GM19372 (cell line): ENCODE results near the gene CD180.

Experiments used
- ATAC-seq: cut with Tn5 transposase; IDR thresholded peaks from one replicate; pipeline ENCODE4 v1.9.1; 2021; ENCODE audit warnings: mild to moderate bottlenecking, low read depth, moderate library complexity; ENCODE audit not compliant: unreplicated experiment

CD180 gene

GRCh38 chr5:67163863-67164595 is 32.6 kb downstream of the CD180 start:
- no peak for ATAC-seq

GRCh38 chr5:67163231-67163756 is 33.3 kb downstream of the CD180 start:
- ATAC-seq = no peak

- no peak for ATAC-seq
Observed at GRCh38 chr5:67161767-67162166, 34.8 kb downstream of the CD180 start.

GRCh38 chr5:67160985-67161384 is 35.6 kb downstream of the CD180 start:
- ATAC-seq = no peak

- no peak for ATAC-seq
Observed at GRCh38 chr5:67160272-67160671, 36.3 kb downstream of the CD180 start.

- no peak for ATAC-seq
Observed at GRCh38 chr5:67156976-67157583, 39.5 kb downstream of the CD180 start.

GRCh38 chr5:67154556-67155206 is 41.9 kb downstream of the CD180 start:
- ATAC-seq = no peak

GRCh38 chr5:67153292-67153691 is 43.3 kb downstream of the CD180 start:
- no peak for ATAC-seq

GRCh38 chr5:67152400-67152799 is 44.2 kb downstream of the CD180 start:
- ATAC-seq = no peak

GRCh38 chr5:67149951-67150523 is 46.6 kb downstream of the CD180 start:
- ATAC-seq = no peak

GRCh38 chr5:67149057-67149950 is 47.3 kb downstream of the CD180 start:
- ATAC-seq = no peak

GRCh38 chr5:67147760-67148159 is 48.8 kb downstream of the CD180 start:
- no peak for ATAC-seq

- ATAC-seq = no peak
Observed at GRCh38 chr5:67146981-67147380, 49.6 kb downstream of the CD180 start.

- no peak for ATAC-seq
Observed at GRCh38 chr5:67146574-67146973, 50.0 kb downstream of the CD180 start.

GRCh38 chr5:67144183-67144639 is 52.4 kb downstream of the CD180 start:
- ATAC-seq = no peak

- ATAC-seq = no peak
Observed at GRCh38 chr5:67143549-67143948, 53.0 kb downstream of the CD180 start.

GRCh38 chr5:67142816-67143215 is 53.8 kb downstream of the CD180 start:
- no peak for ATAC-seq

GRCh38 chr5:67141644-67142043 is 55.0 kb downstream of the CD180 start:
- no peak for ATAC-seq

GRCh38 chr5:67140413-67140812 is 56.2 kb downstream of the CD180 start:
- ATAC-seq = no peak

- ATAC-seq = no peak
Observed at GRCh38 chr5:67139030-67139429, 57.6 kb downstream of the CD180 start.
